Fibroblast of skin of left biceps (primary cell): ENCODE data around the gene OR5B17.
"Not testable (repeated sequence)": the region's sequence is repeated elsewhere in the genome, so short reads cannot be mapped to it uniquely, and the experiment has no call there.

ENCODE experiments used
- DNase-seq, 2 experiments: peaks; one replicate each; pipeline ENCODE4 v3.0.0-alpha.2; 2013; ENCODE audit warnings: low read depth in 2 of 2

OR5B17 gene

DNA sequence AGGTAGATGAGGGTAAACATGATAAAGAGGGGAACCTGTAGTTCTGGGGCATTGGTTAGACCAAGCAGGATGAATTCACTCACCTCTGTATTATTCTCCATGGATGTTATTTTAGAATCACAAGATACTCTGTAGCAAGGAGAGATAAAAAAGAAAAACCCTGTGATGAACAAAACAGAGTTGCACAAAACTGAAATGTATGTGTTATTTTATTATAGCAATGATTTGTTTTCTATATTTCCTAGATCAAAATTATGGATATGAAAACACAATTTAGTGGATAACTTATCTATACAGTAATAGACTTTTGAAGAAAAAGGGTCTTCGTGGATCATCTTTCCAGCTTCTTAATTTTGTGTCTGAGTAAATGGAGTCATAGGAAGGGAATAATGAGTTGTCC is at the start of gene OR5B17:
OR5B17 (minus strand) TSS at position 101 of the 400 bp plus-strand sequence; CDS start at position 101, 0 bp downstream.
- DNase-seq, result no peak

DNA sequence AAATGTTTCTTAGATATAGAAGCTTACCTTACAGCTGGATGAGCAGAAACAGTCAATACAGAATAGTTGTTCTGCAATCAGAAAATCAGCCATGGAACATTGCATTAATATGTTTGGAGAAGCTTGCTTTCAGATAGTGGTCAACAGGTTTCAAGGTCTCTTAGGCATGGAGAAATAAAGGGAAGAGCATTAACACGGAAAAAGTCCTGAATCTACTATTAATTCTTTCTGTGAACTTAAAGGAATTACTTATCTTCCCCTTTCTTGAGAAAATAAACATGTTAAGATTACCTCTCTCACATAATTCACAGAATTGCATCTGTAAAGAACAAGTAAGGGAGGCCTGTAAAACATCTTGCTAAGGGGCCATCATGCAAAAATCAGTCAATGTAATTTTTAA is 47.9 kb upstream of the OR5B17 start, which contains the start of gene OR5B3:
OR5B3 (minus strand) TSS at position 101 of the 400 bp plus-strand sequence. CDS start 3,465 bp downstream, outside the sequence.
- DNase-seq, result no peak

DNA sequence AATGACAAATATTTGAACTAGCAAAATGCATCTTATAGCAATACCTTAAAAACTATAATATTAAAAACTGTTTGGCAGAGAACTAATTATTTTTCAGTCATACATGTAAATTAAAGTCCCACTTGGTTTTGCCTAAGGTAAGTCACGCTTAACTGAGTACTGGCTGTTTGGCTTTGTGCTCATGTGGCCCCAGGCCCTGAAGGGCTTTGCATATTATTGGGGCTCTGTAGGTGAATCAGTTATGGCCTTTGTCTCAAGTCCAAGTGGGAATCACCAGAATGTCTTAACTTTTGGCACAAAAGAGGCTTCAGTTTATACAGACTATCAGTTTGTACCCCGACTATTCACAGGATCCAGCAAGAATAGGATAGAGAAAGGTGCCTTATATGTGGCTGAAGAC is 40.8 kb upstream of the OR5B17 start:
- DNase-seq, result not testable (repeated sequence)

DNA sequence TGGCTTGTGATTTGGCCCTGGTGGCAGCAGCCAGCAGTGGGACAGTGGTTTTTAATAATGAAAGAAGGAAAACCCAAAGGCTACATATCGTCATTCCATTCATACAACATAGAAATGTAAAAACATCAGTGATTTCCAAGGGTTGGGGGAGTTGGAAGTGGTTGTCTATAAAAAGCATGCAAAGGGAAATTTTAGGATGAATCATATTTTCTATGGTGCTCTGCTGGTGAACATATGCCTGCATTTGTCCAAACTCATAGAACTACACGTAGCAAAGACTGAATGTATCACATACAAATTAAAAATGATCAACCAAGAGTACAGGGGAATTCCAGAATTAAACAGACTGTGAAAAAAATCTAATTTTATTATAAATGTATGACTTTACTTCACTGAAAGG is 36.7 kb upstream of the OR5B17 start:
- DNase-seq, result no peak

DNA sequence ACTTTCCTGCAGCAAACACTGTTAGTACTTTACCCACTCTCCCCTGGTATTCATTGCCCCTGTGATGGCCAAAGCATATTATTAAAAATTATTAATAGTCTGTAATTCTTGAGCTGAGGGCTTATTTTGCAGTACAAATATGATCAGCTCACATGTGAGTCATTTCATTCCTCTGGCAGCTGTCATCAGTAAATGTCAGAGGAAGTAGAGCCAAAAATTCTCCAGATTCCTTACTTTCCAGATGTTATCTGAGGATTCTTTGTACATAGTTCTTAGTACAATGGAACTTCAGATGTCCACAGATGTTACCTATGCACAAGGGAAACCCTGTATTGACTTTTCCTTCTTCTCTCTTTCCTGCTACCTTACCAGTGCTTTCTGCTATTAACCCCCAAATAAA is 35.3 kb upstream of the OR5B17 start:
- DNase-seq, result peak; percentile 9 to 10

DNA sequence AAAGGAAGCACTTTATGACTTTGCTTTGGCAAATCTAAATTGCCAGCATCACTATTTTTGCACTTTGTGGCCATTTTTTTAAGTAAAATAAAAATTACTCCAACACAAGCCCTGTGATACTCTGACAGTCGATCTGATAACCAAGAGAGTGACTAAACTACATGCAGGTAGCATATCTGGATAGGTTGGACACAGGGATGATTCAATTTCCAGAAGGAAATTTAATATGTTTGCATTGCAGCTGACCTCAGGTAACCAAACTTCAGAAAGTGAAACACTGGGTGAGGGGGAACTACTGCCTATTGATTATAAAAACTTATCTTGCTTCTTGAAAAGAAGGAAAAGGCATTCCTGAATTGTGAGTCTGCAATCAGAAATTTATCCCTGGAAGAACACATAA is 33.9 kb upstream of the OR5B17 start:
- DNase-seq, result no peak

DNA sequence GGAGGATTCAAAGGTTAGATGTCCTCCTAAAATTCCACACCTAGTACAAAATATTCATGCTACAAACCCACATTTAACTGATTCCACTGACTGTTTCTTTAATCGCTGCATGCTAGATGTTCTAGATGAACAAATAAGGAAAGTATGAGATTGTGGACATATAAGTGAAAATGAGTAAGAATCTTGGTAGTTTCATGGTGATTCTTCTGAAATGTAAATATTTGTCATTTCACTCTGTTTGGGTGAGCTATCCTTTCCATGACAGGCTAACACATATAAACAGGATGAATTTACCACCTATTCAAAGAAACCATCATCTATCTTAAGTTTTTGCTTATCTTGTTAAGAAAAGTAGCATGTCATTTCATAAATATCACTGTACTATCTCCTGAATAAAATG is 33.0 kb upstream of the OR5B17 start:
- no peak for DNase-seq

DNA sequence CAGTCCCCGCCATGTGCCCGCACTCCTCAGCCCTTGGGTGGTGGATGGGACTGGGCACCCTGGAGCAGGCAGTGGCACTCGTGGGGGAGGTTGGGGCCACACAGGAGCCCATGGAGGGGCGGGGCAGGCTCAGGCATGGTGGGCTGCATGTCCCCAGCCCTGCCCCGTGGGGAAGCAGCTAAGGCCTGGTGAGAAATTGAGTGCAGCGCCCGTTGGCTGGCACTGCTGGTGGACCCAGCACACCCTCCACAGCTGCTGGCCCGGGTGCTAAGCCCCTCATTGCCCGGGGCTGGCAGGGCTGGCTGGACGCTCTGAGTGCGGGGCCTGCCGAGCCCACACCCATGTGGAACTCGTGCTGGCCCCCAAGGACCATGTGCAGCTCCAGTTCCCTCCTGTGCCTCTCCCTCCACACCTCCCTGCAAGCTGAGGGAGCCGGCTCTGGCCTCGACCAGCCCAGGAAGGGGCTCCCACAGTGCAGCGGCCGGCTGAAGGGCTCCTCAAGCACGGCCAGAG is 31.7 kb upstream of the OR5B17 start:
- no peak for DNase-seq

DNA sequence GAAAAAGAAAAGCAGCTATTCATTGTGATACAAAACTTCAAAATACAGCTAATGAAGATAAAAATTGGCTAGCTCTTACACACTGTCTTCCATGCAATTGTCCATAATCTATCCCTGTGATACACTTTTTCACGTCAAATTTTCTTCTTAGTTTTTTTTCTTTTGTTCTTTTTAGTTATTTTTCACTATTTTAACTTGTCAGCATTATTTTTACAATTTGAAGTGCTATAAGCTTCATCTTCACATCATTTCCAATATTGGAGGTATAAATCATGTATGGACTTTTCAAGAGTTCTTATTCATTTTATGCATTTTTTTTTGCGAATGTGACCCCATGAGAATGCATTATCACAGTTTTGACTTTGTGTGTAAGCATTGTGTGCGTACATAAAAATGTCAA is 4.1 kb downstream of the OR5B17 start:
- DNase-seq, result no peak

DNA sequence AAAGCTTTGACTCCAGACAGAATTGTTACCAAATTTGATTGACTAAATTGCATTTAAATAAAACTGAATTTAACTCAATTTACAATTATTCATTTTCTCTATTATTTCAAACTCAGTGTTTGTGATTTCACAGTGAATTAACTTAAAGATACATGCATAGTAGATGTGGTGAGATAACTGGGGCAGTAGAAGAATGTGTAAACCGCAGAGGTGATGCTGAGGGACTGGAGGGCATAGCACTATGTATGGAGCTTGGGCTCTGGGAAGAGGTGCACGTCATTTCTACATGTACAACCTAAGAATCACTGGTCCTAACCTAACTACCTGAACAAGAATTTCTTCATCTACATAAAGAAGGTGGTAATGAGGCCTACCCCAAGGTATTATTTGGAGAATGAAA is 13.7 kb downstream of the OR5B17 start:
- no peak for DNase-seq

DNA sequence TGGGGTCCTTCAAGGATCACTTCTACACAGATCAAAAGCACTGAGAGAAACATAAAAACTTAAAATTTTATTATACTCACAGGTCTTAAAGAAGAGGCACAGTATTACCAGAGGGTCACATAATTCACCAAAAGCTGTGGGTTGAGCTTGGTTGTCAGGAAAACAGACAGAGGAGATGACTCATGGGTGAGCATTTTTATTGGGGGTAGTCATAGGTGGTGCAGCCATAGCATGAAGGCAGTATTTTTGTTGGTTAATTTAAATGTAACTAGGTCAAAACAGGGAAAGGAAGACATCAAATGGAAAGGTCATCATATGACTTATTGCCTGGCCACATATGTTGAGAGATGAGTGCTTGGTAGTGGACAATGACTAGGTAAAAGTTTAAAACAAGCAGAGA is 24.2 kb downstream of the OR5B17 start:
- peak; percentile 5 to 12 for DNase-seq

DNA sequence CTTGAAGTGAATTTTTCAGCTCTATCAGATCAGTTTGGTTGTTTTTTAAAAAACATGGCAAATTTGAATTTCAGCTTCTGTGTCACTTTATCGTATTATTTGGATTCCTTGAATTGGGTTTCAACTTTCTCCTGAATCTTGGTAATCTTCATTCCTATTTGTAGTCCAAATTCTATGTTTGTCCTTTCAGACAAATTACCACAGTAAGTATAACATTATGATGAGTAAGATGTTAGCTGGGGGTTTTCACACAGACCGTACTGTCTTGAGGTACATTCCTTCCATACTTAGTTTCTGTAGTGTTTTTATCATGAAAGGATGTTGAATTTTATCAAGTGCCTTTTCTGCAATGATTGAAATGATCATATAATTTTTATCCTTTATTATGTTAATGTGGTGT is 28.0 kb downstream of the OR5B17 start:
- DNase-seq, result no peak

DNA sequence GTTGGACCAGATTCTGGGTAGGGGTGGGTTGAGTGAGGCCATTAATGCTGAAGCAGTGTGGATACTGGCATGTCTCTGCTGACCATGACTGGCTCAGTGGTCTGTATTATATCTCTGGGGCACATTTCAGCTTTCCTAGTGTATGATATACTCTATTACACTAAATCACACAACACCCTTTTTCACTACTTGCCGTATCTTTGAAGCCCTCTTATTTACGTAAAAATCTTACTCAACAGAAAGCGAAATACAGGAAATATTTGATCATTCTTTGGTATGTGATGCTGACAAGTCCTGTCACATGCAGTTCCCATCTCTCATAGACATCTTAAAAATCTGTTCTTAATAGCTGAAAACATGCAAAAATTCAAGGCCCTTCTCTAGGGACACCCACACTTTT is 40.3 kb downstream of the OR5B17 start:
- peak in 1 of 2 experiments; percentile 2 for DNase-seq

DNA sequence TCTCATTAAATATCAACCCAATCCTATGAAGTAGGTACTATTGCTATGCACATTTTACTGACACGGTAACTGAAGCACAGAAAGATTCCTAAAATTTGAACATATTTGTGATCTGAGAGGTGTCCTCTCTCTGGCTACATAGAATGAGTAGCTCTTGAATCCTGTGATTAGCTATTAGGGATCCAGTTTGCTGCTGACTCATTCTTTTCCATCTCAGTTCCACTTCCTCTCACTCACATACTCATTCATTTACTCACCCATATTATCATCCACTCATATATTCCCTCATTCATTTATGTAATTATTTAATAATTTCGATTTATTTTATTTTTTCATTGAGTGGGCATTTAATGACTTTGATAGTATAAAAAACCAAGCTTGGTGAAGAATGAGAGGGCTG is 42.7 kb downstream of the OR5B17 start:
- DNase-seq, result no peak
